Heart right ventricle (tissue), 16 donors: ENCODE results near the gene GRIP2. TPM values are rescaled to one million over a fixed set of nuclear protein-coding genes. Genes with fewer than 3 reads are reported as not detected.

Experiments used
- ATAC-seq, 8 donors: fragments of 200-7000 bp; cut with Tn5 transposase; one replicate each; pipeline ENCODE4 v1.9.1; 2020; ENCODE audit warnings: mild to moderate bottlenecking in 8 of 8, moderate library complexity in 8 of 8, moderate number of reproducible peaks in 1 of 8
- DNase-seq, 2 donors: peaks; one replicate each; pipeline ENCODE4 v3.0.0-alpha.2; 2020
- H3K27ac ChIP-seq, 10 donors: fragments of 200-600 bp; sonication (generic) in 2 of 10; one replicate each; pipeline versions ENCODE4 v1.5.0 to v1.8.0; 2020 to 2022; ENCODE audit warnings: mild to moderate bottlenecking in 3 of 10
- H3K27me3 ChIP-seq, 7 donors: fragments of 200-600 bp; one replicate each; pipeline ENCODE4 v1.8.0; 2021 to 2022; ENCODE audit warnings: mild to moderate bottlenecking in 2 of 7
- H3K36me3 ChIP-seq, 9 donors: fragments of 200-600 bp; sonication (generic) in 1 of 9; one replicate each; pipeline versions ENCODE4 v1.5.0 to v1.8.0; 2020 to 2022; ENCODE audit warnings: mild to moderate bottlenecking in 2 of 9
- H3K4me1 ChIP-seq, 9 donors: fragments of 200-600 bp; sonication (generic) in 1 of 9; one replicate each; pipeline versions ENCODE4 v1.5.0 to v1.8.0; 2020 to 2022; ENCODE audit warnings: mild to moderate bottlenecking in 4 of 9
- H3K4me3 ChIP-seq, 10 donors: fragments of 200-600 bp; sonication (generic) in 2 of 10; one replicate each; pipeline versions ENCODE4 v1.5.0 to v1.8.0; 2020 to 2022; ENCODE audit warnings: mild to moderate bottlenecking in 7 of 10, moderate library complexity in 2 of 10
- H3K9me3 ChIP-seq, 11 donors: fragments of 200-600 bp in 10 of 11; sonication (generic) in 2 of 11; one replicate each; pipeline versions ENCODE4 v1.5.0 to v1.8.0; 2013 to 2022; ENCODE audit warnings: mild to moderate bottlenecking in 2 of 11, control low read depth in 1 of 11, moderate library complexity in 1 of 11
- WGBS, 2 donors: extraction: QIAGEN DNeasy Blood & Tissue Kit; methylation state at CpG; one replicate each; pipeline ENCODE4 v1.1.7; 2013; ENCODE audit warnings: inconsistent platforms in 1 of 2; 5-methylcytosine and 5-hydroxymethylcytosine counted together
- intact Hi-C, 10 donors: fragments of 100-400 bp; cut with DNase I; formaldehyde crosslinking; loops; one replicate each; pipeline versions ENCODE4 v1.11.1 to v1.14.2; 2022
- polyA plus RNA-seq, 2 donors: library from polyadenylated mRNA; stranded (reverse); fragments of 200-250 nt; gene quantifications; one replicate each; pipeline ENCODE4 v1.2.3, GENCODE V29; 2013
- total RNA-seq, 10 donors: library from RNA; stranded (reverse); fragmentation: NEBNext Ultra II Directional in 3 of 10; extraction: Animal tissue kit (Norgen Biotek cat#: 25700) in 3 of 10; gene quantifications; one replicate each; pipeline versions ENCODE4 v1.2.1 to v1.2.4, GENCODE V29; 2021 to 2023
- TF ChIP-seq, protein P1 (sequence below), 9 donors: fragments of 200-600 bp; sonication (generic) in 2 of 9; IDR thresholded peaks; one replicate each; pipeline versions ENCODE4 v1.5.0 to v1.8.0; 2021 to 2022; ENCODE audit warnings: antibody characterized with exemption in 9 of 9, mild to moderate bottlenecking in 5 of 9, moderate library complexity in 1 of 9
- donor health status: Arrhythmogenic right ventricular cardiomyopathy.
- donor health status: ischemic (EF 13 %, LVEDD 7.1; RV severe dilation, severe dysfunction).
- donor health status: healthy with polysubstance abuse.
- donor health status: DM: no; HTN: yes; CAD: no.
- donor health status: DM: no; HTN: no; CAD: no.
- donor health status: ischemic (EF 25% LVEDD 6.9; RV normal size, moderate dysfunction).
- donor health status: ischemic (EF 25% LVEDD 5.7; RV mildly dilated, moderate dysfunction).
- donor health status: healthy.
- donor health status: DM: yes; HTN: yes; CAD: no.
- donor health status: Ischemic cardiomyopathy.
- donor health status: ischemic (EF 35%, LVEDD 5.7; RV mildly dilated, moderate dysfunction).
- donor health status: nonischemic (EF 11% LVEDD 7.7; RV severe dilation, severe dysfunction).
- donor health status: DM: yes; HTN: yes; CAD: no.
- donor health status: PGD.
- donor health status: ischemic (EF 29% LVEDD 5.4; RV normal size, mild dysfunction).
- donor health status: nonischemic (EF 23%, LVEDD 6.1; RV moderate dilation, normal function).

The GRIP2 gene
- total and polyA plus RNA-seq, 12 donors: 7.4 to 70.1 (median 39.4) TPM

- 77 to 81% methylated on average over 5 of the region's 5 CpGs for WGBS, 2 donors
- Histone ChIP-seq H3K27ac (no peak overlapping the region), H3K36me3 (no peaks in the 10 kb centered on the region)
Observed at GRCh38 chr3:14583548-14584091, 43.5 kb upstream of the GRIP2 start.

DNA sequence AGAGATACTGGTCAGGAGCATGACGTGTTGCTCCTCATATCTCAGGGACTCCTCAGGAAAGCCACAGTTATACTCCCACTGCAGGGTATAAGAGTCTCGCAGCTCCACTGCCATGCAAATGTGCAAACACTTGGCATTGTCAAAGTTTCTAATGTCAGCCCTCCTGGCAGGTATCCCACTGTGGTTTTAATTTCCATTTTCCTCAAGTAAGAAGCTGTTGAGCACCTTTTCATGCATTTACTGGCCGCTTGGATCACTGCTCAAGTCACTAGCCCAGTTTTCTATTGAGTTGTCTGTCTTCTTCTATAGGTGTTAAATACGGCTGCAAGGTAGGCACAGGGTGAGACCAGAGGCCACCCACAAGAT is 41.9 kb upstream of the GRIP2 start:
- no peak overlapping the region for H3K4me3 ChIP-seq
- ATAC-seq: no peak
- intact Hi-C loops: no loop called here
- no peaks in the 10 kb centered on the region for H3K4me1 ChIP-seq
- H3K9me3 ChIP-seq: no peaks in the 10 kb centered on the region
- DNase-seq: no peak
- peaks cover 0 to 33% (median 12%) of the 10 kb centered on the region in 7 donors for H3K27me3 ChIP-seq
- TF ChIP-seq, protein P1, sequence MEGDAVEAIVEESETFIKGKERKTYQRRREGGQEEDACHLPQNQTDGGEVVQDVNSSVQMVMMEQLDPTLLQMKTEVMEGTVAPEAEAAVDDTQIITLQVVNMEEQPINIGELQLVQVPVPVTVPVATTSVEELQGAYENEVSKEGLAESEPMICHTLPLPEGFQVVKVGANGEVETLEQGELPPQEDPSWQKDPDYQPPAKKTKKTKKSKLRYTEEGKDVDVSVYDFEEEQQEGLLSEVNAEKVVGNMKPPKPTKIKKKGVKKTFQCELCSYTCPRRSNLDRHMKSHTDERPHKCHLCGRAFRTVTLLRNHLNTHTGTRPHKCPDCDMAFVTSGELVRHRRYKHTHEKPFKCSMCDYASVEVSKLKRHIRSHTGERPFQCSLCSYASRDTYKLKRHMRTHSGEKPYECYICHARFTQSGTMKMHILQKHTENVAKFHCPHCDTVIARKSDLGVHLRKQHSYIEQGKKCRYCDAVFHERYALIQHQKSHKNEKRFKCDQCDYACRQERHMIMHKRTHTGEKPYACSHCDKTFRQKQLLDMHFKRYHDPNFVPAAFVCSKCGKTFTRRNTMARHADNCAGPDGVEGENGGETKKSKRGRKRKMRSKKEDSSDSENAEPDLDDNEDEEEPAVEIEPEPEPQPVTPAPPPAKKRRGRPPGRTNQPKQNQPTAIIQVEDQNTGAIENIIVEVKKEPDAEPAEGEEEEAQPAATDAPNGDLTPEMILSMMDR (IDR thresholded peaks at IDR 0.05): no peak
- no peaks in the 10 kb centered on the region for H3K36me3 ChIP-seq
- H3K27ac ChIP-seq: no peak overlapping the region
- WGBS, 2 donors: 53 to 55% methylated on average over 4 of the region's 4 CpGs

More at GRCh38 chr3:14583548-14584091, 43.5 kb upstream of the GRIP2 start:
- H3K9me3 ChIP-seq: no peaks in the 10 kb centered on the region
- no peak overlapping the region for H3K4me3 ChIP-seq
- TF ChIP-seq, protein P1 (IDR thresholded peaks at IDR 0.05): no peak
- no peaks in the 10 kb centered on the region for H3K4me1 ChIP-seq
- DNase-seq (no peak), ATAC-seq (no peak)
- intact Hi-C loops: no loop called here
- H3K27me3 ChIP-seq: peaks cover 0 to 33% (median 12%) of the 10 kb centered on the region in 7 donors

DNA sequence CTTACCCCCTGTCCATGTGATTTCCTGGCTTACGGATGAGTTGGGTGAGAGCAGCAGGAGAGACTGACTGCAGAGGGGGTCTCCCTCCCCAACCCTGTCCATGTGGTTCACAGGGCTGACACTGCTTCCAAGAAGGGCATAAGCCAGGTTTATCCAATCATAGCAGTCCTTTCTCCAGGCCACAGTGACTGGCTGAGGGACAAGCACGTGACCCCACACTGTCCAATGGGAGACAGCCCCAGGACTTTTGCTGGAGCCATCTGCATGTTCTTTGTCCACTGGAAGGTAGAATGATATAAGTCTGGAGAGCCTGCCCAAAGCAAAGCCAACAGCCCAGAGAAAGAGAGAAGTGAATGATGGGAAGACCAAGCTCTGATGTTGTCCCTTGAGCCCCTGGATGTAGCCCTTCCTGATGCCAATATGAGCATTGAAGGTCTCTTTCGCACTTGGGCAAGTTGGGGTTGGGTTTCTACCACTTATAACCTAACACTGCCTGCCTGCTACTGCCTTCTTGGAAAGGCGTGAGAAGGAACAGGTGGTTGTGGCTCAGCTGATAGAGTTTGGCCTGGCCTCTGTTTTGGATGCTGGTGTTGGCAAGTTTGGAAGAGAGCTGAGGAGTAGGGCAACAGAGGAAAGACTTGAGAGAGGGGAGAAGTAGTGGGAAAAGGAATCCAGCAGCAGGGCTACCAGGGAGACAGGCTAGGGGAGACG is 41.3 kb upstream of the GRIP2 start:
- H3K27ac ChIP-seq: no peak overlapping the region
- intact Hi-C loops: no loop called here
- H3K4me1 ChIP-seq: no peaks in the 10 kb centered on the region
- TF ChIP-seq, protein P1 (IDR thresholded peaks at IDR 0.05): no peak
- H3K9me3 ChIP-seq: no peaks in the 10 kb centered on the region
- DNase-seq (no peak), ATAC-seq (no peak)
- H3K36me3 ChIP-seq: no peaks in the 10 kb centered on the region
- H3K4me3 ChIP-seq: no peak overlapping the region
- 72 to 78% methylated on average over 5 of the region's 5 CpGs for WGBS, 2 donors
- H3K27me3 ChIP-seq: peaks cover 0 to 33% (median 12%) of the 10 kb centered on the region in 7 donors

GRCh38 chr3:14577897-14578296 is 37.8 kb upstream of the GRIP2 start:
- Histone ChIP-seq H3K9me3 (no peaks in the 10 kb centered on the region), H3K4me3 (no peak overlapping the region), H3K27ac (no peak overlapping the region), H3K27me3 (peaks cover 0 to 45% (median 11%) of the 10 kb centered on the region in 7 donors), H3K4me1 (no peaks in the 10 kb centered on the region), H3K36me3 (no peaks in the 10 kb centered on the region)
- no peak for DNase-seq
- TF ChIP-seq, protein P1 (IDR thresholded peaks at IDR 0.05): no peak
- intact Hi-C loops: no loop called here
- 65 to 68% methylated on average over 5 of the region's 5 CpGs for WGBS, 2 donors
- no peak for ATAC-seq
